Measurements from ENCODE around the gene RUNDC1. TPM values are rescaled to one million over a fixed set of nuclear protein-coding genes. Genes with fewer than 3 reads are reported as not detected.
A peak's percentile ranks its signal among the peaks of the same experiment; 100 is the strongest.

Gene RUNDC1
- total and polyA plus RNA-seq, 2 experiments from 2014 or later = 6.1 to 11.9 TPM

DNA sequence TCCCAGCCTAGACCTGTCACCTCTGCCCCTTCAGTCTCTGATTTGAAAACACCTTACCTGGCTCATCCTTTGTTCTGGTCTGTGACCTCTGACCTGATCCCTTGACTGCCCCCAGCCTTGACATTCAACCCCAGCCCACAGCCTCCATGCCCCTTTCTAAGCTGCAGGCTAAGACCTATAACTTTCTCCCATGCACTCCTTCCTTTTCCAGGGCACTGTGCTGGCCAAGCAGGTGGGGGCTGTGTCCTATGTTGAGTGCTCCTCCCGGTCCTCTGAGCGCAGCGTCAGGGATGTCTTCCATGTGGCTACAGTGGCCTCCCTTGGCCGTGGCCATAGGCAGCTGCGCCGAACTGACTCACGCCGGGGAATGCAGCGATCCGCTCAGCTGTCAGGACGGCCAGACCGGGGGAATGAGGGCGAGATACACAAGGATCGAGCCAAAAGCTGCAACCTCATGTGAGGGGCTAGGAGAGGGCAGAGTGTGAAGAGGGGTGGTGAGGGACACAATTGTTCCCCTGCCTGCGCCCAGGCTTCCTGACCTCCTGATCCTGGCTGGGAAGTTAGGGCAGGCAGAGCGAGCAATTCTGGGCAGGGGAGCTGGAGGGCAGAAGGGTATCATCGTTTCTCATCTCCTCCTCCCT lies 48.0 kb downstream of the RUNDC1 start:
- peaks cover 38% of the 10 kb centered on the region for H3K4me1 Mint-ChIP-seq
- TF ChIP-seq POLR2AphosphoS5 (IDR thresholded peaks at IDR 0.05; ENCODE audit: low read depth) (no peak), STAT1 (IDR thresholded peaks at IDR 0.05; ENCODE audit: unreplicated experiment) (no peak), EZH2phosphoT487 (IDR thresholded peaks at IDR 0.05; ENCODE audit: unreplicated experiment) (no peak), CREB1 (CRISPR knock-in tag; IDR thresholded peaks at IDR 0.05; ENCODE audit: low read depth) (no peak), JUNB (IDR thresholded peaks at IDR 0.05; ENCODE audit: unreplicated experiment) (no peak)
- ATAC-seq = no peak
- Histone ChIP-seq H4K20me1 (replicated peaks; ENCODE audit: insufficient read depth) (no peaks in the 10 kb centered on the region), H3K4me2 (peak overlapping the region; percentile 93), H3K4me1 (ENCODE audit: insufficient read depth) (peaks cover 40% of the 10 kb centered on the region), H3K4me3 (no peak overlapping the region), H2AFZ (no peak overlapping the region), H3K27me3 (ENCODE audit: insufficient read depth) (no peaks in the 10 kb centered on the region), H3K79me2 (replicated peaks; ENCODE audit: insufficient read depth) (peaks cover 14% of the 10 kb centered on the region; the same call in 1 of the 2 replicates), H3K27ac (ENCODE audit: low read depth) (no peak overlapping the region), H3K36me3 (ENCODE audit: insufficient read depth) (no peaks in the 10 kb centered on the region), H3K9me2 (ENCODE audit: insufficient read depth) (no peaks in the 10 kb centered on the region), H3F3A (replicated peaks; ENCODE audit: low read depth) (peaks cover 14% of the 10 kb centered on the region; the same call in 1 of the 2 replicates)
- peaks cover 21% of the 10 kb centered on the region for H3K36me3 Mint-ChIP-seq (ENCODE audit: low read depth)
- peak overlapping the region; percentile 16; the same call in 2 of the 3 replicates for H3K4me3 Mint-ChIP-seq
- peak overlapping the region; percentile 47; the same call in 1 of the 2 replicates for H3K27ac Mint-ChIP-seq
- H3K27me3 Mint-ChIP-seq (ENCODE audit: insufficient read depth, low read depth, poor library complexity) = peaks cover 21% of the 10 kb centered on the region
- no peaks in the 10 kb centered on the region for H3K9me3 Mint-ChIP-seq
- no peak for DNase-seq (ENCODE audit: low spot score)

DNA sequence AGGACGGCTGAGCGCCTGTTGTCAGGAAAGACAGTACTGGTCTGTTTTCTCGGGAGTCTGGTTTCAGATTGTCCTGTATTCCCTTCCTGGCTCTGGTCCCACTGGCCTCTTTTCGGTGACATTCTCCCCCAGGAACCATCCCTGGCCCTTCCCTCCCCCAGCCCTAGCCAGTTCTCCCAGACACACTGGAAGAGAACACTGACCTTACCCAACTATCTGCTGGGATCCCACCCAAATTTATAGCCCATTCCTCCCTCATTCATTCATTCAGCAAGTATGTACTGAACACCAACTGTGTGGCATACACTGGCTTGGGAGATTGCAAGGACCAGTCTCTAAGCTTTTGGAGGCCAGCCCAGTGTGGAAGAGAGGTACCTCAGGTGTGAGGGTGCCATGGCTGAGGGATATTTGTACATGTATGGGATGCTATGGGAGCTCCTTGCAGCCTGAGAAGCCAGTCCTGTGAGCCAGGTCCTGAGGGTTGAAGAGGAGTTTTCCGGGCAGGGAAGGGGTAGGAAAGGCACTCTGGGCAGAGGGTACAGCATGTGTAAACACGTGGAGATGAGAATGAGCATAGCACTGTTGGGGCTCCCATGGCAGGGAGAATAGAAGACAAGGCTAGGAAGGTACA lies 49.9 kb downstream of the RUNDC1 start:
- Mint-ChIP-seq H3K9me3 (no peaks in the 10 kb centered on the region), H3K36me3 (ENCODE audit: low read depth) (peaks cover 21% of the 10 kb centered on the region), H3K27ac (peak overlapping the region; percentile 4), H3K27me3 (ENCODE audit: insufficient read depth, low read depth, poor library complexity) (peaks cover 30% of the 10 kb centered on the region), H3K4me1 (peaks cover 57% of the 10 kb centered on the region), H3K4me3 (no peak overlapping the region)
- Histone ChIP-seq H3F3A (replicated peaks; ENCODE audit: low read depth) (peaks cover 15% of the 10 kb centered on the region), H3K36me3 (ENCODE audit: insufficient read depth) (no peaks in the 10 kb centered on the region), H2AFZ (no peak overlapping the region), H3K4me1 (ENCODE audit: insufficient read depth) (peaks cover 60% of the 10 kb centered on the region), H3K9me2 (ENCODE audit: insufficient read depth) (no peaks in the 10 kb centered on the region), H3K79me2 (replicated peaks; ENCODE audit: insufficient read depth) (peaks cover 14% of the 10 kb centered on the region; the same call in 1 of the 2 replicates), H3K27me3 (ENCODE audit: insufficient read depth) (no peaks in the 10 kb centered on the region), H3K4me2 (no peak overlapping the region), H4K20me1 (replicated peaks; ENCODE audit: insufficient read depth) (no peaks in the 10 kb centered on the region), H3K27ac (ENCODE audit: low read depth) (no peak overlapping the region), H3K4me3 (no peak overlapping the region)
- ATAC-seq = no peak
- TF ChIP-seq, protein P1, sequence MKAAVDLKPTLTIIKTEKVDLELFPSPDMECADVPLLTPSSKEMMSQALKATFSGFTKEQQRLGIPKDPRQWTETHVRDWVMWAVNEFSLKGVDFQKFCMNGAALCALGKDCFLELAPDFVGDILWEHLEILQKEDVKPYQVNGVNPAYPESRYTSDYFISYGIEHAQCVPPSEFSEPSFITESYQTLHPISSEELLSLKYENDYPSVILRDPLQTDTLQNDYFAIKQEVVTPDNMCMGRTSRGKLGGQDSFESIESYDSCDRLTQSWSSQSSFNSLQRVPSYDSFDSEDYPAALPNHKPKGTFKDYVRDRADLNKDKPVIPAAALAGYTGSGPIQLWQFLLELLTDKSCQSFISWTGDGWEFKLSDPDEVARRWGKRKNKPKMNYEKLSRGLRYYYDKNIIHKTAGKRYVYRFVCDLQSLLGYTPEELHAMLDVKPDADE (IDR thresholded peaks at IDR 0.05) = no peak
- no peak for TF ChIP-seq EZH2 (IDR thresholded peaks at IDR 0.05; ENCODE audit: low read depth, unreplicated experiment)
- TF ChIP-seq, protein P2, sequence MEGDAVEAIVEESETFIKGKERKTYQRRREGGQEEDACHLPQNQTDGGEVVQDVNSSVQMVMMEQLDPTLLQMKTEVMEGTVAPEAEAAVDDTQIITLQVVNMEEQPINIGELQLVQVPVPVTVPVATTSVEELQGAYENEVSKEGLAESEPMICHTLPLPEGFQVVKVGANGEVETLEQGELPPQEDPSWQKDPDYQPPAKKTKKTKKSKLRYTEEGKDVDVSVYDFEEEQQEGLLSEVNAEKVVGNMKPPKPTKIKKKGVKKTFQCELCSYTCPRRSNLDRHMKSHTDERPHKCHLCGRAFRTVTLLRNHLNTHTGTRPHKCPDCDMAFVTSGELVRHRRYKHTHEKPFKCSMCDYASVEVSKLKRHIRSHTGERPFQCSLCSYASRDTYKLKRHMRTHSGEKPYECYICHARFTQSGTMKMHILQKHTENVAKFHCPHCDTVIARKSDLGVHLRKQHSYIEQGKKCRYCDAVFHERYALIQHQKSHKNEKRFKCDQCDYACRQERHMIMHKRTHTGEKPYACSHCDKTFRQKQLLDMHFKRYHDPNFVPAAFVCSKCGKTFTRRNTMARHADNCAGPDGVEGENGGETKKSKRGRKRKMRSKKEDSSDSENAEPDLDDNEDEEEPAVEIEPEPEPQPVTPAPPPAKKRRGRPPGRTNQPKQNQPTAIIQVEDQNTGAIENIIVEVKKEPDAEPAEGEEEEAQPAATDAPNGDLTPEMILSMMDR (conservative IDR thresholded peaks at IDR 0.05; ENCODE audit: low read depth in 2 of 2) = no peak
- TF ChIP-seq, protein P3, sequence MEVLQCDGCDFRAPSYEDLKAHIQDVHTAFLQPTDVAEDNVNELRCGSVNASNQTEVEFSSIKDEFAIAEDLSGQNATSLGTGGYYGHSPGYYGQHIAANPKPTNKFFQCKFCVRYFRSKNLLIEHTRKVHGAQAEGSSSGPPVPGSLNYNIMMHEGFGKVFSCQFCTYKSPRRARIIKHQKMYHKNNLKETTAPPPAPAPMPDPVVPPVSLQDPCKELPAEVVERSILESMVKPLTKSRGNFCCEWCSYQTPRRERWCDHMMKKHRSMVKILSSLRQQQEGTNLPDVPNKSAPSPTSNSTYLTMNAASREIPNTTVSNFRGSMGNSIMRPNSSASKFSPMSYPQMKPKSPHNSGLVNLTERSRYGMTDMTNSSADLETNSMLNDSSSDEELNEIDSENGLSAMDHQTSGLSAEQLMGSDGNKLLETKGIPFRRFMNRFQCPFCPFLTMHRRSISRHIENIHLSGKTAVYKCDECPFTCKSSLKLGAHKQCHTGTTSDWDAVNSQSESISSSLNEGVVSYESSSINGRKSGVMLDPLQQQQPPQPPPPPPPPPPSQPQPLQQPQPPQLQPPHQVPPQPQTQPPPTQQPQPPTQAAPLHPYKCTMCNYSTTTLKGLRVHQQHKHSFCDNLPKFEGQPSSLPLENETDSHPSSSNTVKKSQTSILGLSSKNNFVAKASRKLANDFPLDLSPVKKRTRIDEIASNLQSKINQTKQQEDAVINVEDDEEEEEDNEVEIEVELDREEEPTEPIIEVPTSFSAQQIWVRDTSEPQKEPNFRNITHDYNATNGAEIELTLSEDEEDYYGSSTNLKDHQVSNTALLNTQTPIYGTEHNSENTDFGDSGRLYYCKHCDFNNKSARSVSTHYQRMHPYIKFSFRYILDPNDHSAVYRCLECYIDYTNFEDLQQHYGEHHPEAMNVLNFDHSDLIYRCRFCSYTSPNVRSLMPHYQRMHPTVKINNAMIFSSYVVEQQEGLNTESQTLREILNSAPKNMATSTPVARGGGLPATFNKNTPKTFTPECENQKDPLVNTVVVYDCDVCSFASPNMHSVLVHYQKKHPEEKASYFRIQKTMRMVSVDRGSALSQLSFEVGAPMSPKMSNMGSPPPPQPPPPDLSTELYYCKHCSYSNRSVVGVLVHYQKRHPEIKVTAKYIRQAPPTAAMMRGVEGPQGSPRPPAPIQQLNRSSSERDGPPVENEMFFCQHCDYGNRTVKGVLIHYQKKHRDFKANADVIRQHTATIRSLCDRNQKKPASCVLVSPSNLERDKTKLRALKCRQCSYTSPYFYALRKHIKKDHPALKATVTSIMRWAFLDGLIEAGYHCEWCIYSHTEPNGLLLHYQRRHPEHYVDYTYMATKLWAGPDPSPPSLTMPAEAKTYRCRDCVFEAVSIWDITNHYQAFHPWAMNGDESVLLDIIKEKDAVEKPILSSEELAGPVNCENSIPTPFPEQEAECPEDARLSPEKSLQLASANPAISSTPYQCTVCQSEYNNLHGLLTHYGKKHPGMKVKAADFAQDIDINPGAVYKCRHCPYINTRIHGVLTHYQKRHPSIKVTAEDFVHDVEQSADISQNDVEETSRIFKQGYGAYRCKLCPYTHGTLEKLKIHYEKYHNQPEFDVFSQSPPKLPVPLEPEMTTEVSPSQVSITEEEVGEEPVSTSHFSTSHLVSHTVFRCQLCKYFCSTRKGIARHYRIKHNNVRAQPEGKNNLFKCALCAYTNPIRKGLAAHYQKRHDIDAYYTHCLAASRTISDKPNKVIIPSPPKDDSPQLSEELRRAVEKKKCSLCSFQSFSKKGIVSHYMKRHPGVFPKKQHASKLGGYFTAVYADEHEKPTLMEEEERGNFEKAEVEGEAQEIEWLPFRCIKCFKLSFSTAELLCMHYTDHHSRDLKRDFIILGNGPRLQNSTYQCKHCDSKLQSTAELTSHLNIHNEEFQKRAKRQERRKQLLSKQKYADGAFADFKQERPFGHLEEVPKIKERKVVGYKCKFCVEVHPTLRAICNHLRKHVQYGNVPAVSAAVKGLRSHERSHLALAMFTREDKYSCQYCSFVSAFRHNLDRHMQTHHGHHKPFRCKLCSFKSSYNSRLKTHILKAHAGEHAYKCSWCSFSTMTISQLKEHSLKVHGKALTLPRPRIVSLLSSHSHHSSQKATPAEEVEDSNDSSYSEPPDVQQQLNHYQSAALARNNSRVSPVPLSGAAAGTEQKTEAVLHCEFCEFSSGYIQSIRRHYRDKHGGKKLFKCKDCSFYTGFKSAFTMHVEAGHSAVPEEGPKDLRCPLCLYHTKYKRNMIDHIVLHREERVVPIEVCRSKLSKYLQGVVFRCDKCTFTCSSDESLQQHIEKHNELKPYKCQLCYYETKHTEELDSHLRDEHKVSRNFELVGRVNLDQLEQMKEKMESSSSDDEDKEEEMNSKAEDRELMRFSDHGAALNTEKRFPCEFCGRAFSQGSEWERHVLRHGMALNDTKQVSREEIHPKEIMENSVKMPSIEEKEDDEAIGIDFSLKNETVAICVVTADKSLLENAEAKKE (CRISPR knock-in tag; IDR thresholded peaks at IDR 0.05) = no peak
- TF ChIP-seq ZNF331 (CRISPR knock-in tag; IDR thresholded peaks at IDR 0.05; ENCODE audit: low read depth) = no peak
- DNase-seq (ENCODE audit: low spot score) = no peak

Data from GM23338 (cell line).